Measurements from ENCODE around the gene ANKIB1. TPM values are rescaled to one million over a fixed set of nuclear protein-coding genes. Genes with fewer than 3 reads are reported as not detected.

ANKIB1 gene
- total and polyA plus RNA-seq, 9 of the 15 experiments (the other 6 are each of a cell fraction or from before 2014, with no cell fraction given): 5.9 to 25.2 (median 16.1) TPM

- TF ChIP-seq TSHZ1 (CRISPR knock-in tag; IDR thresholded peaks at IDR 0.05) (no peak), POLR2A (conservative IDR thresholded peaks at IDR 0.05) (peak; percentile 95), GABPA (tag; conservative IDR thresholded peaks at IDR 0.05; ENCODE audit: low read depth) (peak; percentile 99), ELF2 (CRISPR knock-in tag; IDR thresholded peaks at IDR 0.05) (peak; percentile 81), NCOR1 (IDR thresholded peaks at IDR 0.05) (peak; percentile 24), PRDM10 (IDR thresholded peaks at IDR 0.05; ENCODE audit: partially characterized antibody) (peak; percentile 13), ZNF398 (CRISPR knock-in tag; IDR thresholded peaks at IDR 0.05) (no peak), PBX2 (CRISPR knock-in tag; IDR thresholded peaks at IDR 0.05; ENCODE audit: low read depth) (no peak), PBX2 (tag; conservative IDR thresholded peaks at IDR 0.05; ENCODE audit: low read depth) (no peak), FOSL1 (tag; conservative IDR thresholded peaks at IDR 0.05) (peak; percentile 35; the same call in 1 of the 2 replicates), E2F6 (IDR thresholded peaks at IDR 0.05; ENCODE audit: borderline replicate concordance in 1 of 2, extremely low read depth in 1 of 2, insufficient read depth in 1 of 2, insufficient read length in 1 of 2, low read depth in 1 of 2, low read length in 1 of 2, poor library complexity in 1 of 2, severe bottlenecking in 1 of 2) (peak in 1 of 2 experiments; percentile 80), GATA2 (CRISPR knock-in tag; IDR thresholded peaks at IDR 0.05) (no peak), ZSCAN29 (IDR thresholded peaks at IDR 0.05) (peak; percentile 61; the same call in 1 of the 2 replicates)
Observed at GRCh38 chr7:92447345-92448204, 201.8 kb downstream of the ANKIB1 start, which contains the start of gene GATAD1 (continued).

All from K562 (cell line).